ENCODE results near the gene CAMSAP3. TPM values are rescaled to one million over a fixed set of nuclear protein-coding genes. Genes with fewer than 3 reads are reported as not detected.

Gene CAMSAP3
- total RNA-seq, 1 donor from 2014 or later = 4.1 TPM

GRCh38 chr19:7578127-7578526 is 17.5 kb upstream of the CAMSAP3 start:
- H3K4me3 Mint-ChIP-seq (ENCODE audit: unreplicated experiment) = no peak overlapping the region
- Histone ChIP-seq H3K79me2 (ENCODE audit: insufficient read depth, low read length) (no peaks in the 10 kb centered on the region), H4K20me1 (ENCODE audit: insufficient read depth, low read length) (no peaks in the 10 kb centered on the region), H3K4me1 (ENCODE audit: insufficient read depth, low read length) (no peaks in the 10 kb centered on the region), H2AFZ (ENCODE audit: low read depth, low read length) (no peak overlapping the region), H3K27me3 (ENCODE audit: insufficient read depth, low read length) (peaks cover 12% of the 10 kb centered on the region), H3K9me3 (ENCODE audit: insufficient read depth, low read depth, low read length) (no peaks in the 10 kb centered on the region), H3K9ac (ENCODE audit: low read length) (no peak overlapping the region), H3K4me2 (ENCODE audit: low read length) (no peak overlapping the region), H3K27ac (ENCODE audit: low read depth, low read length) (no peak overlapping the region), H3K36me3 (ENCODE audit: insufficient read depth, low read length) (no peaks in the 10 kb centered on the region), H3K4me3 (ENCODE audit: insufficient read depth, low read depth, low read length) (no peak overlapping the region)
- TF ChIP-seq, protein P1, sequence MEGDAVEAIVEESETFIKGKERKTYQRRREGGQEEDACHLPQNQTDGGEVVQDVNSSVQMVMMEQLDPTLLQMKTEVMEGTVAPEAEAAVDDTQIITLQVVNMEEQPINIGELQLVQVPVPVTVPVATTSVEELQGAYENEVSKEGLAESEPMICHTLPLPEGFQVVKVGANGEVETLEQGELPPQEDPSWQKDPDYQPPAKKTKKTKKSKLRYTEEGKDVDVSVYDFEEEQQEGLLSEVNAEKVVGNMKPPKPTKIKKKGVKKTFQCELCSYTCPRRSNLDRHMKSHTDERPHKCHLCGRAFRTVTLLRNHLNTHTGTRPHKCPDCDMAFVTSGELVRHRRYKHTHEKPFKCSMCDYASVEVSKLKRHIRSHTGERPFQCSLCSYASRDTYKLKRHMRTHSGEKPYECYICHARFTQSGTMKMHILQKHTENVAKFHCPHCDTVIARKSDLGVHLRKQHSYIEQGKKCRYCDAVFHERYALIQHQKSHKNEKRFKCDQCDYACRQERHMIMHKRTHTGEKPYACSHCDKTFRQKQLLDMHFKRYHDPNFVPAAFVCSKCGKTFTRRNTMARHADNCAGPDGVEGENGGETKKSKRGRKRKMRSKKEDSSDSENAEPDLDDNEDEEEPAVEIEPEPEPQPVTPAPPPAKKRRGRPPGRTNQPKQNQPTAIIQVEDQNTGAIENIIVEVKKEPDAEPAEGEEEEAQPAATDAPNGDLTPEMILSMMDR (IDR thresholded peaks at IDR 0.05; ENCODE audit: insufficient read depth, low read depth, low read length) = no peak
- no peak for TF ChIP-seq EZH2 (IDR thresholded peaks at IDR 0.05; ENCODE audit: insufficient read depth, low read length)
- DNase-seq (ENCODE audit: low read depth) = no peak
- no peaks in the 10 kb centered on the region for H3K4me1 Mint-ChIP-seq (ENCODE audit: low read depth, unreplicated experiment)
- no peak overlapping the region for H3K27ac Mint-ChIP-seq (ENCODE audit: unreplicated experiment)
- no peak for FAIRE-seq
- H3K9me3 Mint-ChIP-seq (ENCODE audit: unreplicated experiment) = no peaks in the 10 kb centered on the region
- no peaks in the 10 kb centered on the region for H3K36me3 Mint-ChIP-seq (ENCODE audit: low read depth, unreplicated experiment)
- peaks cover 53% of the 10 kb centered on the region for H3K27me3 Mint-ChIP-seq (ENCODE audit: low read depth, unreplicated experiment)

DNA sequence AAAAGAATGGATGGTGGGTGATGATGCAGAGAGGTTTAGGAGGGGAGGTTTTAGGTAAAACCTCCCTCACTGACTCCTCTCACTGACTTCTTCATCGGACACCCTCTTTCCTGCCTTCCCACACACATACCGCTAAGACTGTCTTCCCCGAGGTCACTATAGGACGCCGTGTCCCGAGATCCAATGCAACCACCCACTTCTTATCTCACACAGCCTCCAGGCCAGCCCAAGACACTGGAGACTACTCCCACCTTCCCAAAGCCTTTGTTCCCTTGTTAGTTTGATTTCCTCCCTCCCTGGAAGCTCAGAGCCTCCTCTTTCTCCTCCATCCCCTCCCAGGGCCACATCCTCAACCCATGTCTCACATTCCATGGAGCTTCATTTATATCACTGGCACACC is 16.5 kb upstream of the CAMSAP3 start:
- Histone ChIP-seq H3K4me1 (ENCODE audit: insufficient read depth, low read length) (no peaks in the 10 kb centered on the region), H3K9me3 (ENCODE audit: insufficient read depth, low read depth, low read length) (no peaks in the 10 kb centered on the region), H3K27ac (ENCODE audit: low read depth, low read length) (no peak overlapping the region), H3K27me3 (ENCODE audit: insufficient read depth, low read length) (peaks cover 12% of the 10 kb centered on the region), H3K79me2 (ENCODE audit: insufficient read depth, low read length) (no peaks in the 10 kb centered on the region), H3K9ac (ENCODE audit: low read length) (no peak overlapping the region), H3K4me2 (ENCODE audit: low read length) (no peak overlapping the region), H3K4me3 (ENCODE audit: insufficient read depth, low read depth, low read length) (no peak overlapping the region), H3K36me3 (ENCODE audit: insufficient read depth, low read length) (no peaks in the 10 kb centered on the region), H2AFZ (ENCODE audit: low read depth, low read length) (no peak overlapping the region), H4K20me1 (ENCODE audit: insufficient read depth, low read length) (no peaks in the 10 kb centered on the region)
- Mint-ChIP-seq H3K4me1 (ENCODE audit: low read depth, unreplicated experiment) (no peaks in the 10 kb centered on the region), H3K27ac (ENCODE audit: unreplicated experiment) (no peak overlapping the region), H3K36me3 (ENCODE audit: low read depth, unreplicated experiment) (no peaks in the 10 kb centered on the region), H3K4me3 (ENCODE audit: unreplicated experiment) (no peak overlapping the region), H3K9me3 (ENCODE audit: unreplicated experiment) (no peaks in the 10 kb centered on the region), H3K27me3 (ENCODE audit: low read depth, unreplicated experiment) (peaks cover 54% of the 10 kb centered on the region)
- no peak for FAIRE-seq
- DNase-seq (ENCODE audit: low read depth) = no peak
- TF ChIP-seq, protein P1 (IDR thresholded peaks at IDR 0.05; ENCODE audit: insufficient read depth, low read depth, low read length) = no peak
- TF ChIP-seq EZH2 (IDR thresholded peaks at IDR 0.05; ENCODE audit: insufficient read depth, low read length) = no peak

DNA sequence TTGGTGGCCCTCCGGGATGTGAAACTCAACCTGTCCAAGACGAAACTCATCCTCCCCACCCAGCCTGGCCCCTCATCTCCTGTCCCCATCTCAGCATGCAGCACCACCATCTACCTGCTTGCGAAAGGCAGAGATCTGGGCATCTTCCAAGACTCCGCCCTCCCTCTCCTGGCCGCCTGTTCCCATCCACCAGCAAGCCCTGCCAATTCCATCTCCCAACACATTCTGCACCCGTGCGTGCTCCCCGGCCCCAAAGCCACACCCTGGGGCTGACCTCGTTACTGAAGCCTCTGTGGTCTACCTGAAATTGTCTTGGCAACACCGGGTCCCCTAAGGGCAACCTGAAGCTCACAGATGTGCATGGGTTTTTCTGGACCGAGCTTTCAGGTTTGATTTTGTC is 13.2 kb upstream of the CAMSAP3 start:
- H2AFZ ChIP-seq (ENCODE audit: low read depth, low read length) = no peak overlapping the region
- no peak overlapping the region for H3K4me3 ChIP-seq (ENCODE audit: insufficient read depth, low read depth, low read length)
- H3K9me3 Mint-ChIP-seq (ENCODE audit: unreplicated experiment) = no peaks in the 10 kb centered on the region
- H3K4me3 Mint-ChIP-seq (ENCODE audit: unreplicated experiment) = no peak overlapping the region
- H3K36me3 Mint-ChIP-seq (ENCODE audit: low read depth, unreplicated experiment) = no peaks in the 10 kb centered on the region
- peaks cover 5% of the 10 kb centered on the region for H3K27me3 ChIP-seq (ENCODE audit: insufficient read depth, low read length)
- H3K27ac ChIP-seq (ENCODE audit: low read depth, low read length) = no peak overlapping the region
- no peak for DNase-seq (ENCODE audit: low read depth)
- no peaks in the 10 kb centered on the region for H4K20me1 ChIP-seq (ENCODE audit: insufficient read depth, low read length)
- no peaks in the 10 kb centered on the region for H3K36me3 ChIP-seq (ENCODE audit: insufficient read depth, low read length)
- H3K4me1 Mint-ChIP-seq (ENCODE audit: low read depth, unreplicated experiment) = no peaks in the 10 kb centered on the region
- H3K4me1 ChIP-seq (ENCODE audit: insufficient read depth, low read length) = no peaks in the 10 kb centered on the region
- no peaks in the 10 kb centered on the region for H3K79me2 ChIP-seq (ENCODE audit: insufficient read depth, low read length)
- H3K9me3 ChIP-seq (ENCODE audit: insufficient read depth, low read depth, low read length) = no peaks in the 10 kb centered on the region
- no peak for FAIRE-seq
- no peak overlapping the region for H3K27ac Mint-ChIP-seq (ENCODE audit: unreplicated experiment)
- H3K27me3 Mint-ChIP-seq (ENCODE audit: low read depth, unreplicated experiment) = peaks cover 51% of the 10 kb centered on the region
- H3K4me2 ChIP-seq (ENCODE audit: low read length) = no peak overlapping the region
- no peak overlapping the region for H3K9ac ChIP-seq (ENCODE audit: low read length)
- TF ChIP-seq, protein P1 (IDR thresholded peaks at IDR 0.05; ENCODE audit: insufficient read depth, low read depth, low read length) = no peak
- TF ChIP-seq EZH2 (IDR thresholded peaks at IDR 0.05; ENCODE audit: insufficient read depth, low read length) = no peak

Measured in astrocyte (in vitro differentiated cells and primary cell).